GM12891 (cell line): Measurements from ENCODE around the gene TBC1D8.

Experiments used
- PAX5 ChIP-seq: IDR thresholded peaks from 2 replicates; pipeline ENCODE4 v1.6.1; 2011; ENCODE audit warnings: low read length, moderate library complexity, mild to moderate bottlenecking; ENCODE audit not compliant: insufficient read depth, severe bottlenecking
- POLR2A ChIP-seq: IDR thresholded peaks from 2 replicates; pipeline ENCODE4 v1.6.1; 2011; ENCODE audit warnings: low read depth, low read length, control low read depth
- POLR2AphosphoS5 ChIP-seq: IDR thresholded peaks from 2 replicates; pipeline ENCODE4 v1.6.1; 2011; ENCODE audit warnings: low read depth, low read length, control low read depth
- SPI1 ChIP-seq: IDR thresholded peaks from 2 replicates; pipeline ENCODE4 v1.6.1; 2011; ENCODE audit warnings: low read depth, low read length, control low read depth
- TAF1 ChIP-seq: IDR thresholded peaks from 2 replicates; pipeline ENCODE4 v1.6.1; 2011; ENCODE audit warnings: low read depth, low read length, control low read depth

DNA sequence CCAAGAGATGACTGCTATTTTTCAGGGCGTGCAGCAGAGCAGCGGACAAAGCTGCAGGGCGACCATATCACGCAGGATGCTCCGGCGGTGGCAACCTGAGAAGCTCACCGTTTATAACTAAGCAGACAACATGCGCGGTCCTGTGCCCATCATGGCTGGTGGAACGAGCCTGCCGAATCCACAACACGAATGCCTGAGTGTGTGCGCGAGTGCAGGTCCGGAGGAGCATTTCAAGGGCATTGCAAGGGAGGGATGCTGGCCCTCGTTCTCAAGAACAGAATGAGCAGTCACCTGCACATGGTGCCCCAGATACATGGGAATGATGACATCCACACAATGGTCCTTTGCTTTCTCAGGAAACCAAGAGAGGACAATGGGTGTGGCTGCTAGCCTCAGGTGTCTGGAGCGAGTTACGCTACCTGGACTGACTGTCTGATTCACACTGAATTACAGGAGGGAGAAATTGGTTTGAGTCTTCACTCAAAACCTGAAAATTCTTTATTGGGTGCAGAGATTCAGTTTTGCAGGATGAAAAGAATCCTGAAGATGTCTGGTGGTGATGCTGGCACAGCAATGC lies 39.8 kb downstream of the TBC1D8 start:
- TF ChIP-seq POLR2AphosphoS5: no peak
- no peak for TF ChIP-seq TAF1
- TF ChIP-seq POLR2A: no peak
- no peak for TF ChIP-seq SPI1
- no peak for TF ChIP-seq PAX5
